Measurements from ENCODE around the gene SMIM43. TPM values are rescaled to one million over a fixed set of nuclear protein-coding genes. Genes with fewer than 3 reads are reported as not detected.

The SMIM43 gene
- 0.43 and 0.64 TPM in 2 replicates for total RNA-seq

DNA sequence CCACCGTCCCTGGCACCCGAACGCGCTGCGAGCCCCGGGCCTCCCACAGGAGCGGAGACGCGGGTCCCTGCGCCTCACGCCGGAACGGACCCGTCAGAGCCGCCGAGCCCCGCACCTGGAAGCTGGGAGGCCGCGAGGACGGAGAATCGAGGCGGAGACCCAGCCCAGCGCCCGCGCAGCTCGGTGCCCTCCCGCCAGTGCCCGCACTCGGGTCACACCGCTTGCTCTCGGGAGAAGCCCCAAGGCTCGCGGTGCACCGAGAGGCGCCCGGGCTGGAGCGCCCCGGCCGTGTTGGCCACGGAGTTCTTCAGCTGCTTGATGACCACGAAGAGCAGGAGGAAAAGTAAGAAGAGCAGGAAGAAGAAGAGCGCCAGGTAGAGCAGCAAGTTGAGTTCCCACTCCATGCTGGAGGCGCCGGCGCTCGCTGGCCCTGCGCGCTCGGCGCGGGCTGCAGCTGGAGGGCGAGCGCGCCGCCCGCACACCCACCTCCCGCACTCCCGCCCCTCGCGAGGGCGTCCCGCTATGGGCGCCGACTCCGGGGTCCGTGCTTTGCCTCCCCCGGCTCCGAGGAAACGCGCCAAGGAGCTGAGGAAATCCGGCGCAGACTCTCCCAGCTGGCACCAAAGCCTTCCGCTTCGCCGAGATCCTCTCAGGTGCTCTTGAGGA, at the start of gene SMIM43:
SMIM43 (minus strand) TSS at position 463 of the 666 bp plus-strand sequence; CDS start at position 404, 59 bp downstream.
- TF ChIP-seq, protein P1, sequence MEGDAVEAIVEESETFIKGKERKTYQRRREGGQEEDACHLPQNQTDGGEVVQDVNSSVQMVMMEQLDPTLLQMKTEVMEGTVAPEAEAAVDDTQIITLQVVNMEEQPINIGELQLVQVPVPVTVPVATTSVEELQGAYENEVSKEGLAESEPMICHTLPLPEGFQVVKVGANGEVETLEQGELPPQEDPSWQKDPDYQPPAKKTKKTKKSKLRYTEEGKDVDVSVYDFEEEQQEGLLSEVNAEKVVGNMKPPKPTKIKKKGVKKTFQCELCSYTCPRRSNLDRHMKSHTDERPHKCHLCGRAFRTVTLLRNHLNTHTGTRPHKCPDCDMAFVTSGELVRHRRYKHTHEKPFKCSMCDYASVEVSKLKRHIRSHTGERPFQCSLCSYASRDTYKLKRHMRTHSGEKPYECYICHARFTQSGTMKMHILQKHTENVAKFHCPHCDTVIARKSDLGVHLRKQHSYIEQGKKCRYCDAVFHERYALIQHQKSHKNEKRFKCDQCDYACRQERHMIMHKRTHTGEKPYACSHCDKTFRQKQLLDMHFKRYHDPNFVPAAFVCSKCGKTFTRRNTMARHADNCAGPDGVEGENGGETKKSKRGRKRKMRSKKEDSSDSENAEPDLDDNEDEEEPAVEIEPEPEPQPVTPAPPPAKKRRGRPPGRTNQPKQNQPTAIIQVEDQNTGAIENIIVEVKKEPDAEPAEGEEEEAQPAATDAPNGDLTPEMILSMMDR (IDR thresholded peaks at IDR 0.05; ENCODE audit: insufficient read depth, low read depth, low read length) = no peak
- DNase-seq (ENCODE audit: low read depth) = no peak

DNA sequence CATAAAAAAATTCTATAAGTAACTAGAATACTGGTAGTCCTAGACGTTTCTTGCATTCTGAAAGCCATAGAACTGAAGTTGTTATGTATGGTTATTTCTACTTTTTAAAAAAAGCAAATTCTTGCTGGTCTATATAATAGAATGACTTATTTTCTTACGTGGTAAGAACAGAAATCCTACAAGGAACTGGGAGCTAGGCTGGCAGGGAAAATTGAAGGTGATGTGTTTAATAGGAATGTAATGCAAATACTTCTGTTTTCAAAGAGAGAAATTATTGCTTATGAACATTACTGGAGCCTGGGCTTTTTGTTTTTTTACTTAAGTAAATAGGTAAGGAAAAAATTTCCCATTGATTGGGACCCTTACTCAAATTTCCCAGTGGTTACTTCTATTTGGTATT, 49.8 kb upstream of the SMIM43 start:
- TF ChIP-seq, protein P1 (IDR thresholded peaks at IDR 0.05; ENCODE audit: insufficient read depth, low read depth, low read length) = no peak
- H3K4me3 ChIP-seq (ENCODE audit: low read depth, low read length) = no peak overlapping the region
- no peak for DNase-seq (ENCODE audit: low read depth)

More for the DNA sequence above, at the start of gene SMIM43:
- peak within 1 kb of the TSS; percentile 54 for H3K4me3 ChIP-seq (ENCODE audit: low read depth, low read length)

DNA sequence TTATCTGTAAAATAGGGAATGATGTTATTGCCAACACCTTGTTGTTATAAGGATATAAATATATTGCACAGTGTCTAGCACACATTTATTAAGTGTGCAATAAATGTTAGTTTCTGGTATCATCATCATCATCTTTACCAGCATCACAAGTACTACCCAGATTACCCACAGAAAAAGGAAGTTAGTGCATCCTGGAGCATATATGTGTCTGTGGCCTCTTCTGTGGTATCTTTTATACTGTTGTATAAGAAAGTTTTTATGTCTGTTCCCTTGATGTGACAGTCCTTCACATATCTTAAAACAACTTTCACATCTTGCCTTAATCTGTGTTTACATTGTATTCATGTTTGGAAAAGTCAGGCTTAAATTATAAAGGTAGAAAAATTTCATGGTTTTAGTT, 46.2 kb upstream of the SMIM43 start:
- no peak overlapping the region for H3K4me3 ChIP-seq (ENCODE audit: low read depth, low read length)
- no peak for DNase-seq (ENCODE audit: low read depth)
- TF ChIP-seq, protein P1 (IDR thresholded peaks at IDR 0.05; ENCODE audit: insufficient read depth, low read depth, low read length) = no peak

DNA sequence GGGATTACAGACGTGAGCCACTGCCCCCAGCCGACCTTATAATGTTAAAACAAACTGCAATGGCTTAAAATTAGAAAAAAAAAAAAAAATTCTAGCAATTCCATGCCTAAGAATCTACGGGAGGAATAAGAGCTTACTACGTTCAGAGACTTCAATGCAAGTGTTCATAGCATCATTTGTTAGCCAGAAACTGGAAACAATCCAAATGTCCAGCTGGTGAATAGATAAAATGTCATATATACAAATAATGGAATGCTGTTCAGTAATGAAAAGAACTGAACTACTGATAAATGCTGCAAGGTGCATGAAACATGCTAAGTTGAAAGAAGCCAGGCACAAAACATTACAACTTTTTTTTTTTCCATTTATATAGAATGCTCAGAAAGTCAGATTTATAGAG, 41.4 kb upstream of the SMIM43 start:
- no peak for DNase-seq (ENCODE audit: low read depth)
- TF ChIP-seq, protein P1 (IDR thresholded peaks at IDR 0.05; ENCODE audit: insufficient read depth, low read depth, low read length) = no peak
- H3K4me3 ChIP-seq (ENCODE audit: low read depth, low read length) = no peak overlapping the region

DNA sequence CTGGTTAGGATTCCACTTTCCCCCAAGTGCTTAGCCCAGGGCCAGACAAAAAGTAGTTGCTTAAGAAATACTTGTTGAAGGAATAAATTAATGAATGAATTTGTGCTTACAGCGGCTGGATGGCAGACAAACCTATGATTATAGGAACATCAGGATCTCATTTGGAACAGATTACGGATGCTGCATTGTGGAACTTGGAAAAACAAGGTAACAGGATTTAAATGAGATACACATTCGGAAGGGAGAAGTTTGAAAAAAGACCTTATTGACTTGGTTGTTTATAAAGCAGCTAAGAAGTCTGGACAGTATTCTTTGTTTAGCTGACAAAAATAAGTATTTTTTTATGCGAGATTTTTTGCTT, 36.7 kb upstream of the SMIM43 start:
- H3K4me3 ChIP-seq (ENCODE audit: low read depth, low read length) = peak overlapping the region; percentile 94
- TF ChIP-seq, protein P1 (IDR thresholded peaks at IDR 0.05; ENCODE audit: insufficient read depth, low read depth, low read length) = no peak
- no peak for DNase-seq (ENCODE audit: low read depth)

DNA sequence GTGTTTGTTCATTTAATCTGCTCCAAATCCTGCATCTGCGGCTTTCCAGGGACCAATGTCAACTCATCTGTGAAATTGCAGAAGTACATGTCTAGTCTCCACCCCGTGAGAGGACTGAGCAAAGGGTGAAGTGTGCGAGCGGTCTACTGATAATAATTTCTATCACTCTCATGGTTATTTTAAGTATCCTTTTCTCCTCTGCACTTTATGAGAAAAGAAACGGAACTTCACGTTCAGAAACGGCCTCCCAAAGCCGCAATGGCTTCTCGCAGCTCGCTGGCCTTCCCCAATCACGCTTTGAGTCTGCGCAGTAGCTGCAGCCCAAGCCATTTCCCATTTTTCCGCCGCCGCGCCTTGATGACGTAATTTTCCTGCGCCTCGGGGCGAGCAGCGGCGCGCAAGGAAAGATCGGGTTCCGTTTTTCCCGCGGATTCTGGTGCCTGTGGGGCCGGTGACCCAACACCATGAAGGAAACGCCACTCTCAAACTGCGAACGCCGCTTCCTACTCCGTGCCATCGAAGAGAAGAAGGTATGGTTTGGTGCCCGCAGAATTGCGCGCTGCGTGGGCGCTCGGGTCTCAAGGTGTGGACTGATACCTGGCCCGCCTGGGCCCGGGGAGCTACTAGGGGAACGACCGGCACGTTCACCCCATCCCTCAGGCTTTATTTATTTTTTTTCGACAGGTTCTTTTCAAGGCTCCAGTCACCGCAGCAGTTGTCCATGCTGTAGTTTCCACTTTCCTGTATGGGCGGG, 36.2 kb upstream of the SMIM43 start, which contains the start of gene EXOSC9:
EXOSC9 (plus strand) TSS at position 363 of the 754 bp plus-strand sequence; CDS start at position 465, 102 bp downstream.
- TF ChIP-seq, protein P1 (IDR thresholded peaks at IDR 0.05; ENCODE audit: insufficient read depth, low read depth, low read length) = no peak
- peak; percentile 96 for DNase-seq (ENCODE audit: low read depth)
- peak within 1 kb of the TSS; percentile 94 for H3K4me3 ChIP-seq (ENCODE audit: low read depth, low read length)

All from fibroblast of villous mesenchyme (primary cell).